OCI-LY3 (cell line): ENCODE results near the gene TAF1B.

Experiments used
- EZH2phosphoT487 ChIP-seq: fragments of 200-600 bp; shearing (Covaris generic); IDR thresholded peaks from 2 replicates; pipeline ENCODE4 v1.6.1; 2018; ENCODE audit warnings: antibody characterized with exemption, mixed run types, low read depth
- TF ChIP-seq, protein P1 (sequence below): fragments of 200-600, 300-600 bp; sonication (generic); IDR thresholded peaks from 2 replicates; pipeline ENCODE4 v1.5.1; 2014; ENCODE audit warnings: antibody characterized with exemption, low read length, low read depth

DNA sequence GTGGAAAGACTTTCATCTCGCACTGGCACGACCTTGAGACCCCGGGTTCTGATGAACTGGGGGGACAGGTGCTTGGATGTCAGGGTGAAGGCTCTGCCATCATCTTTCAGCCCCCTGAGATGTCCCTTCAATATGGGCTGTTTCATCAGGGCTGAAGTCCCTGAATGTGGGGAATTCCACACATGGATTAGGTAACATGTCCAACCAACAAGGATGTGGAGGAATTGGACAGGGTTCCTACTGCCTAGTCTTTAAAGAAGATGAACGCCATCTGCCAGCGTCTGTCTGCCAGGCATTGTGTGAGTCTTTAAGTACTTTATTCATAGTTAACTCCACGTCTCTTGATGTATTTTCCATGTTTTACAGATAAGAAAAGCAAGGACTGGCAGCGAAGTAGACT, 102.3 kb downstream of the TAF1B start:
- TF ChIP-seq, protein P1, sequence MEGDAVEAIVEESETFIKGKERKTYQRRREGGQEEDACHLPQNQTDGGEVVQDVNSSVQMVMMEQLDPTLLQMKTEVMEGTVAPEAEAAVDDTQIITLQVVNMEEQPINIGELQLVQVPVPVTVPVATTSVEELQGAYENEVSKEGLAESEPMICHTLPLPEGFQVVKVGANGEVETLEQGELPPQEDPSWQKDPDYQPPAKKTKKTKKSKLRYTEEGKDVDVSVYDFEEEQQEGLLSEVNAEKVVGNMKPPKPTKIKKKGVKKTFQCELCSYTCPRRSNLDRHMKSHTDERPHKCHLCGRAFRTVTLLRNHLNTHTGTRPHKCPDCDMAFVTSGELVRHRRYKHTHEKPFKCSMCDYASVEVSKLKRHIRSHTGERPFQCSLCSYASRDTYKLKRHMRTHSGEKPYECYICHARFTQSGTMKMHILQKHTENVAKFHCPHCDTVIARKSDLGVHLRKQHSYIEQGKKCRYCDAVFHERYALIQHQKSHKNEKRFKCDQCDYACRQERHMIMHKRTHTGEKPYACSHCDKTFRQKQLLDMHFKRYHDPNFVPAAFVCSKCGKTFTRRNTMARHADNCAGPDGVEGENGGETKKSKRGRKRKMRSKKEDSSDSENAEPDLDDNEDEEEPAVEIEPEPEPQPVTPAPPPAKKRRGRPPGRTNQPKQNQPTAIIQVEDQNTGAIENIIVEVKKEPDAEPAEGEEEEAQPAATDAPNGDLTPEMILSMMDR, result no peak
- no peak for TF ChIP-seq EZH2phosphoT487
